ENCODE measurements around the gene CFDP1.

The CFDP1 gene

DNA sequence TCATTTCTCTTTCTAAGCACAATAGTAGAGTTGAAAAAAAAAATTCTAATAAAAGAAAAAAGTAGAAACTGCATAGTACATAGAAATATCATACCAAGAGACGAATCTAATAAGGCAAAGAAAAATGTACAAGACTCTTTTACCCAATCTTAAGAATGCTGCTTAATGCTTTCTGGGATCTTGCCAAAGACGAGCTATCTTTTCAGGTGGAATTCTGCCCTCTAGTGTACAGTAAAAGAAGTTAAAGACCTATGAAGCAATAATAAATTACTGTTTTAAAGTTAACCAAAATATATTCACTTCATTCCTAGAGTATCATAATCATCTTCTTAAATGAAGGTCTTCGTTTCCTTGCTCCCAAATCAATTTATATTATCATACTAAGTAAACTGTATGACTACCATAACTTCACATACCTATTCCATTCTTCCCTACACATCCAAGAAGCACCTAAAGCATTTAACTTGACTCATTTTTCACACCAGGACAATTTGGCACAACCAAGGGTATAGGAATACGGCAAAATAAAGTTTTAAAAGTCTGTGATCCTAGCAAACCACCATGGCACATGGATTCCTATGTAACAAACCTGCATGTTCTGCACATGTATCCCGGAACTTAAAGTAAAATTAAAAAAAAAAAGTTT, 47.7 kb downstream of the CFDP1 start:
- ChIA-PET POLR2A (no interaction called here), CTCF (interaction anchor here (0.6 to 3.1 kb wide), 7 partner anchors 9 to 187 kb away, joined by 3 to 21 read pairs (median 4); no protein-coding TSS in a partner anchor)
- no peak overlapping the region for H3K27ac ChIP-seq (ENCODE audit: insufficient read depth in 1 of 2, low read depth in 1 of 2, low read length in 2 of 2, poor library complexity in 1 of 2, severe bottlenecking in 2 of 2)
- H3K9me3 ChIP-seq (ENCODE audit: control extremely low read depth in 1 of 5, control insufficient read depth in 4 of 5, insufficient read depth in 2 of 5, low read depth in 1 of 5, low read length in 4 of 5): no peaks in the 10 kb centered on the region
- H3K4me3 ChIP-seq (ENCODE audit: control insufficient read depth in 1 of 7, extremely low read depth in 1 of 7, insufficient read depth in 4 of 7, low read depth in 2 of 7, low read length in 6 of 7): no peak overlapping the region
- peaks cover 0 to 50% (median 21%) of the 10 kb centered on the region in 5 experiments for H3K27me3 ChIP-seq (replicated peaks in 2 of 5; ENCODE audit: control insufficient read depth in 4 of 5, insufficient read depth in 5 of 5, low read length in 4 of 5)
- WGBS (ENCODE audit: insufficient coverage): 89% methylated on average over 1 of the region's 5 CpGs
- peaks cover 0 to 4% (median 2%) of the 10 kb centered on the region in 4 experiments for H3K4me1 ChIP-seq (ENCODE audit: control extremely low read depth in 1 of 4, control insufficient read depth in 4 of 4, insufficient read depth in 4 of 4, low read length in 3 of 4)
- H3K36me3 ChIP-seq (ENCODE audit: control insufficient read depth in 4 of 4, insufficient read depth in 4 of 4, low read length in 3 of 4): peaks cover 3 to 31% (median 13%) of the 10 kb centered on the region in 4 experiments
- peak; percentile 88 to 96 (median 93) for DNase-seq

DNA sequence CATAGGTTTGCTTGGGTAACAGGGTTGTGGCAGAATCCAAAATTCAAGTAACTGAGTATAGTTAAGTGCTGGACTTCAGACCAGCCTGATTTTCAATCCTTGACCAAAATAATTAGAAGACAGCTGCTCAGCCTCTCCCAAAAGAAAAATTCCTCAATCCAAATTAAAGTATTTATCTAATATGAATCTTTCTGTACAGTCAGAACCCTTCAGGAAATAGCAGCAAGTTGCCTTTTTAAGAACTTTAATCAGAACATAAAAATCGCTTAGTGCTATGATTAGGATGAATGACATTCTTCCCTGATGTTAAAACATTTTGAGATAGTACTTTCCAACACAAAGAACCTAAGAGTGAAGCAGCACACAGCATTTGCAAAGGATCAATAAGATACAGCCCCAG, 50.2 kb downstream of the CFDP1 start:
- CTCF ChIA-PET: interaction anchor here (0.7 to 3.1 kb wide), 4 partner anchors 143 to 763 kb away, joined by 3 to 21 read pairs (median 4); no protein-coding TSS in a partner anchor
- WGBS (ENCODE audit: insufficient coverage): no CpG with 5 or more reads among the region's 1 CpG
- Histone ChIP-seq H3K9me3 (ENCODE audit: control extremely low read depth in 1 of 5, control insufficient read depth in 4 of 5, insufficient read depth in 2 of 5, low read depth in 1 of 5, low read length in 4 of 5) (no peaks in the 10 kb centered on the region), H3K4me3 (ENCODE audit: control insufficient read depth in 1 of 7, extremely low read depth in 1 of 7, insufficient read depth in 4 of 7, low read depth in 2 of 7, low read length in 6 of 7) (no peak overlapping the region), H3K4me1 (ENCODE audit: control extremely low read depth in 1 of 4, control insufficient read depth in 4 of 4, insufficient read depth in 4 of 4, low read length in 3 of 4) (peaks cover 9 to 14% (median 10%) of the 10 kb centered on the region in 4 experiments), H3K27ac (ENCODE audit: insufficient read depth in 1 of 2, low read depth in 1 of 2, low read length in 2 of 2, poor library complexity in 1 of 2, severe bottlenecking in 2 of 2) (no peak overlapping the region), H3K36me3 (ENCODE audit: control insufficient read depth in 4 of 4, insufficient read depth in 4 of 4, low read length in 3 of 4) (peaks cover 0 to 17% (median 5%) of the 10 kb centered on the region in 4 experiments), H3K27me3 (replicated peaks in 2 of 5; ENCODE audit: control insufficient read depth in 4 of 5, insufficient read depth in 5 of 5, low read length in 4 of 5) (peaks cover 0 to 51% (median 34%) of the 10 kb centered on the region in 5 experiments)
- POLR2A ChIA-PET: no interaction called here
- no peak for DNase-seq

DNA sequence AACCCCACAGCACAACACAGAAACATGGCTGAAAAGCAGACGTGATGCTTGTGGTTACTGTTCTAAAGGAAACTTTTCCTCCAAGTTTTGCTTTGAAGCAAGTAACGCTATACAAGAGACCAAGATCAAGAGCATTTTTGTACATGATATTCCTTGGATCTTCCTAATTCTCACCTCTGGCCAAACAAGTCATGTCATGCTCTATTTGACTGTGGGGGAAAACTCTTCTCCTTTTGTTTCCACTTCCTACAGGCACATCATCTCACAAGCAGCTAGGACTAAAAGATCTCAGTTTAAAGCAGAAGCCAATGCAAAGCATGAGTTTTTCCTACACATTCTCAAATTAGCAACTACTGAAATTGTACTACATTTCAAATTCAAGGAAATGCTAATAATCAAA, 50.7 kb downstream of the CFDP1 start:
- Histone ChIP-seq H3K4me3 (ENCODE audit: control insufficient read depth in 1 of 7, extremely low read depth in 1 of 7, insufficient read depth in 4 of 7, low read depth in 2 of 7, low read length in 6 of 7) (no peak overlapping the region), H3K36me3 (ENCODE audit: control insufficient read depth in 4 of 4, insufficient read depth in 4 of 4, low read length in 3 of 4) (peaks cover 0 to 18% (median 6%) of the 10 kb centered on the region in 4 experiments), H3K9me3 (ENCODE audit: control extremely low read depth in 1 of 5, control insufficient read depth in 4 of 5, insufficient read depth in 2 of 5, low read depth in 1 of 5, low read length in 4 of 5) (no peaks in the 10 kb centered on the region), H3K27ac (ENCODE audit: insufficient read depth in 1 of 2, low read depth in 1 of 2, low read length in 2 of 2, poor library complexity in 1 of 2, severe bottlenecking in 2 of 2) (no peak overlapping the region), H3K27me3 (replicated peaks in 2 of 5; ENCODE audit: control insufficient read depth in 4 of 5, insufficient read depth in 5 of 5, low read length in 4 of 5) (peaks cover 4 to 56% (median 36%) of the 10 kb centered on the region in 5 experiments), H3K4me1 (ENCODE audit: control extremely low read depth in 1 of 4, control insufficient read depth in 4 of 4, insufficient read depth in 4 of 4, low read length in 3 of 4) (peaks cover 9 to 14% (median 10%) of the 10 kb centered on the region in 4 experiments)
- POLR2A ChIA-PET: no interaction called here
- CTCF ChIA-PET: interaction anchor here (0.7 to 1.4 kb wide), 5 partner anchors 8 to 183 kb away, joined by 3 to 5 read pairs (median 3); no protein-coding TSS in a partner anchor
- 100% methylated on average over 1 of the region's 2 CpGs for WGBS (ENCODE audit: insufficient coverage)
- DNase-seq: no peak

DNA sequence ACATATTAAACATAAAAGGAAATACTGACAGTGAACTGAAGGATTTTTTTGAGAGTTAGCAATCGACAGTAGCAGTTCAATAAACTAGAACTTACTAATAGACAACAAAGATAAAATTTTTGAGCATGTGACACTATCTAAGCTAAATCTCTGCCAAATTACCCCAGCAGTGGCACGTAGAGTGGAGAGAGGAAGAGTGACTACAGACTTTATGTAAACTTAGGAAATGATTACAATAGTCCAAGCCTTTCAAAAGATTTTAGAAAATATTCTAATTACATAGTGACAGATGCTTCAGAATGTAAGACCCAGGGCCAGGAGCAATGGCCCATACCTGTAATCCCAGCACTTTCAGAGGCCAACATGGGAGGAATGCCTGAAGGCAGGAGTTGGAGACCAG, 52.4 kb downstream of the CFDP1 start:
- H3K27me3 ChIP-seq (replicated peaks in 2 of 5; ENCODE audit: control insufficient read depth in 4 of 5, insufficient read depth in 5 of 5, low read length in 4 of 5): peaks cover 9 to 73% (median 48%) of the 10 kb centered on the region in 5 experiments
- H3K36me3 ChIP-seq (ENCODE audit: control insufficient read depth in 4 of 4, insufficient read depth in 4 of 4, low read length in 3 of 4): peaks cover 0 to 24% (median 6%) of the 10 kb centered on the region in 4 experiments
- H3K4me3 ChIP-seq (ENCODE audit: control insufficient read depth in 1 of 7, extremely low read depth in 1 of 7, insufficient read depth in 4 of 7, low read depth in 2 of 7, low read length in 6 of 7): no peak overlapping the region
- H3K4me1 ChIP-seq (ENCODE audit: control extremely low read depth in 1 of 4, control insufficient read depth in 4 of 4, insufficient read depth in 4 of 4, low read length in 3 of 4): peaks cover 9 to 14% (median 10%) of the 10 kb centered on the region in 4 experiments
- H3K27ac ChIP-seq (ENCODE audit: insufficient read depth in 1 of 2, low read depth in 1 of 2, low read length in 2 of 2, poor library complexity in 1 of 2, severe bottlenecking in 2 of 2): no peak overlapping the region
- no peak for DNase-seq
- POLR2A ChIA-PET: interaction anchor here (1.0 kb wide), 1 partner anchor 9 kb away, joined by 4 read pairs; no protein-coding TSS in a partner anchor
- no peaks in the 10 kb centered on the region for H3K9me3 ChIP-seq (ENCODE audit: control extremely low read depth in 1 of 5, control insufficient read depth in 4 of 5, insufficient read depth in 2 of 5, low read depth in 1 of 5, low read length in 4 of 5)
- no CpG with 5 or more reads among the region's 2 CpGs for WGBS (ENCODE audit: insufficient coverage)
- CTCF ChIA-PET: interaction anchor here (0.8 to 1.6 kb wide), 6 partner anchors 9 to 182 kb away, joined by 3 to 8 read pairs (median 4); no protein-coding TSS in a partner anchor

DNA sequence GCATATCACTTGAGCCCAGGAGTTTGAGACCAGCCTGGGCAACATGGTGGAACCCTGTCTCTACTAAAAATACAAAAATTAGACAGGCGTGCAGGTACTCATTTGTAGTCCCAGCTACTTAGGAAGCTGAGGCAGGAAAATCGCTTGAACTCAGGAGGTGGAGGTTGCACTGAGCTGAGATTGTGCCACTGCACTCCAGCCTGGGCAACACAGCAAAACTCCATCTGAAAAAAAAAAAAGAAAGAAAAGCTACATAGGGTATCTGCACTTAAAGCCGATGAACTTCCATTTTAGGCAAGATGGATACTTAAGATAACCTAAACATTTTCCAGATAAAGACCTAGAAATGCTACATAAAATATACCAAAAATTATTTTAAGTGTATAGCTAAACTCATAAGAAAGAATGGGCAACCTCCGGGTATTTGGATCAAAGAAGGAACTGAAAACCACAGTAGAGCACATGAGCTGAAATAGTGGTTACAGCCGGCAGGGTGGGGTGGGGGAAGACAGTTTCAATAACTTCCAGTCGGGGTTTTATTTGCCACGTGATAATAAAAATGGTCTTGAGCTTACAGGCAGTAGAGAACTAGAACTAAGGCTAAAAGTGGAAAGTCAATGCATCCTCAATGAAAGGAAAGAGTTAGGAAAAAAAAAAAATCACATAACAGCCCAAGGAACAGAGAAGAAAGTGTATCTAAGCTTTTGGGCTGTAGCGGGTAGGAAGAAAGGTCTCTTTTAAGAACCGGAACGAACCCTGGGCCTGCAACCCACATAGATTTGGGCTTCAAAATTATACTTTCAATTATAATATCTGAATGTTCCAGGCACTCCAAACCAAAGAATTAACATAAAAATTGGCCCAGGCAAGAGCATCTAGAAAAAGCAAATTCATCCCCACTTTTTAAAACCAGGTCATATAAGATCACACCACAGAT, 53.1 kb downstream of the CFDP1 start:
- POLR2A ChIA-PET: interaction anchor here (1.0 kb wide), 1 partner anchor 8 kb away, joined by 4 read pairs; no protein-coding TSS in a partner anchor
- WGBS (ENCODE audit: insufficient coverage): 25% methylated on average over 6 of the region's 10 CpGs
- peaks cover 0 to 25% (median 6%) of the 10 kb centered on the region in 4 experiments for H3K36me3 ChIP-seq (ENCODE audit: control insufficient read depth in 4 of 4, insufficient read depth in 4 of 4, low read length in 3 of 4)
- H3K4me3 ChIP-seq (ENCODE audit: control insufficient read depth in 1 of 7, extremely low read depth in 1 of 7, insufficient read depth in 4 of 7, low read depth in 2 of 7, low read length in 6 of 7): peak overlapping the region in 2 of 7 experiments; percentile 4 to 19
- H3K9me3 ChIP-seq (ENCODE audit: control extremely low read depth in 1 of 5, control insufficient read depth in 4 of 5, insufficient read depth in 2 of 5, low read depth in 1 of 5, low read length in 4 of 5): no peaks in the 10 kb centered on the region
- CTCF ChIA-PET: interaction anchor here (0.8 to 1.6 kb wide), 7 partner anchors 8 to 181 kb away, joined by 3 to 8 read pairs (median 3); no protein-coding TSS in a partner anchor
- peak; percentile 76 to 93 (median 89) for DNase-seq
- H3K27ac ChIP-seq (ENCODE audit: insufficient read depth in 1 of 2, low read depth in 1 of 2, low read length in 2 of 2, poor library complexity in 1 of 2, severe bottlenecking in 2 of 2): no peak overlapping the region
- peaks cover 9 to 80% (median 53%) of the 10 kb centered on the region in 5 experiments for H3K27me3 ChIP-seq (replicated peaks in 2 of 5; ENCODE audit: control insufficient read depth in 4 of 5, insufficient read depth in 5 of 5, low read length in 4 of 5)
- H3K4me1 ChIP-seq (ENCODE audit: control extremely low read depth in 1 of 4, control insufficient read depth in 4 of 4, insufficient read depth in 4 of 4, low read length in 3 of 4): peaks cover 9 to 14% (median 10%) of the 10 kb centered on the region in 4 experiments

DNA sequence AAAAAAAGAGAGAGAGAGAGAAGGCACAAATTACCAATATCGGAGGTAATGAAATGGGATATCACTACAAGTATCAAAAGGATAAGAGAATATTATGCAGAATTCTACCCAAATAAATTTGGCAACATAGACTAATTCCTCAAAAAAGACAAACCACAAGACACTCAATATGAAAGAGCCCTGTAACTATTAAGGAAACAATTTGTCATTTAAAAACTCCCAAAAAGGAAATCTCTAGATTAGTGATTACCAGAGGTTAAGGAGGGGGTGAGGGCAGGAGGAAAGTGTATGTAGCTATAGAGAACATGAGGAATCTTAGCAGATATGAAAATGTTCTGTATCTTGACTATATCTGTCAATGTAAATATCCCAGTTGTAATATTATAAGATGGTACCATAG, 54.0 kb downstream of the CFDP1 start:
- peak in 1 of 3 donors; percentile 4 for DNase-seq
- POLR2A ChIA-PET: no interaction called here
- Histone ChIP-seq H3K4me1 (ENCODE audit: control extremely low read depth in 1 of 4, control insufficient read depth in 4 of 4, insufficient read depth in 4 of 4, low read length in 3 of 4) (peaks cover 9 to 14% (median 10%) of the 10 kb centered on the region in 4 experiments), H3K4me3 (ENCODE audit: control insufficient read depth in 1 of 7, extremely low read depth in 1 of 7, insufficient read depth in 4 of 7, low read depth in 2 of 7, low read length in 6 of 7) (no peak overlapping the region), H3K27ac (ENCODE audit: insufficient read depth in 1 of 2, low read depth in 1 of 2, low read length in 2 of 2, poor library complexity in 1 of 2, severe bottlenecking in 2 of 2) (no peak overlapping the region), H3K36me3 (ENCODE audit: control insufficient read depth in 4 of 4, insufficient read depth in 4 of 4, low read length in 3 of 4) (peaks cover 0 to 25% (median 6%) of the 10 kb centered on the region in 4 experiments), H3K27me3 (replicated peaks in 2 of 5; ENCODE audit: control insufficient read depth in 4 of 5, insufficient read depth in 5 of 5, low read length in 4 of 5) (peaks cover 9 to 87% (median 52%) of the 10 kb centered on the region in 5 experiments), H3K9me3 (ENCODE audit: control extremely low read depth in 1 of 5, control insufficient read depth in 4 of 5, insufficient read depth in 2 of 5, low read depth in 1 of 5, low read length in 4 of 5) (no peaks in the 10 kb centered on the region)
- CTCF ChIA-PET: interaction anchor here (1.2 to 3.0 kb wide), 4 partner anchors 7 to 180 kb away, joined by 3 to 13 read pairs (median 6); no protein-coding TSS in a partner anchor
- WGBS (ENCODE audit: insufficient coverage): no CpG with 5 or more reads among the region's 1 CpG

All from common myeloid progenitor, CD34-positive (primary cell).